NCI-H128 (cell line): ENCODE data around the gene NDE1.

Source experiments
- DNase-seq: peaks from one replicate; lab custom pipeline; 2025; ENCODE audit not compliant: unreplicated experiment; lab: John Stamatoyannopoulos, UW

NDE1 gene

DNA sequence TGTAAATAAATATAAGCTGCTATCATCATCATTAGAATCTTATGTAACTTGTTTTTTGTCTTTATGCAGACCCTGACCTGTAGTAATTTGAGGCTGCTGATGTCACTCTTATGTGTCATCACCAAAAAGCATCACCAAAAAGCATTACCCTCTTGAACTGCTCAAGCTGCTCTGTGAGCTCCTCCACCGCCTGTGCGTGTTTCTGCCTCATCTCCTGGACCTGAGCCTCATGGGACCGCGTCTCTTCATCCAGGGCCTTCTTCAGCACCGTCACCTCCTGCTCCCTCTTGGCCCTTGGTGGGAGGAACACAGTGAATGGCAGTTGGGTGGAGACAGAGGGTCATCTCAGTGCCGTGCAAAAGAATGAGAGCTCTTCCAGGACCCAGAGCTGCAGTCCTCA, 82.4 kb downstream of the NDE1 start:
- DNase-seq, result no peak

DNA sequence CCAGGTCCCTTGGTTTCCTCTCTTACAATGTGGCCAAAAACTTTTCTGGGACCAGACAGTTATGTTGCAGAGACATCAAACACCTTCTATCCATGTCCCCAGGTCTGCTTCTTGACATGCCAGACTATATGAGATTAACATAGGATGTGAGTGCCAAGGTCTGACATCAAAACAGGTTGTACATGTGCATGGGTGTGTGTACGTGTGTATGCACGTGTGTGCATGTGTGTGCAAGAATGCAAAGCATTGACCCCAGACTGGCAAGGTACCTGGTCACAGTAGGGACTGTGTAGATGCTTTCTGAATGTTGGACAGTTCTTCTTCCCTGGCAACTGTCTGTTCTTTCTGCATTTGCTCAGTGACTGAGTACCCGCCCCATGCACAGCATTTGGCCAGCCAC, 85.6 kb downstream of the NDE1 start:
- DNase-seq, result no peak

GRCh38 chr16:15736529-15736928, 86.5 kb downstream of the NDE1 start:
- no peak for DNase-seq

GRCh38 chr16:15737140-15737644, 87.1 kb downstream of the NDE1 start:
- DNase-seq, result no peak

DNA sequence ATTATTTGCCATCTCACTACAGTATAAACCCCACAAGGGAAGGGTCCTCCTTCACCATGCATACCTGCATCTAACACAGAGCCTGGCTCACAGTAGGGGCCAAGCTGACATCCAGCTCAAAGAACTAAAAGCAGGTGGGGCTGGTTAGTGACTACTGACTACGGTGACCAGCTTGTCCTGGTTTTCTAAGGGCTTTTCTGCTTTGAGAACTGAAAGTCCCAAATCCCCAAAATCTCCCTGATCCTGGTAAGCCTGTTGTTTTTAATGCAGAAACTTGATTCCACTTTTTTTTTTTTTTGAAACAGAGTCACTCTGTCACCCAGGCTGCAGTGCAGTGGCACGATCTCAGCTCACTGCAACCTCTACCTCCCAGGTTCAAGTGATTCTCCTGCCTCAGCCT, 89.4 kb downstream of the NDE1 start:
- DNase-seq, result no peak

DNA sequence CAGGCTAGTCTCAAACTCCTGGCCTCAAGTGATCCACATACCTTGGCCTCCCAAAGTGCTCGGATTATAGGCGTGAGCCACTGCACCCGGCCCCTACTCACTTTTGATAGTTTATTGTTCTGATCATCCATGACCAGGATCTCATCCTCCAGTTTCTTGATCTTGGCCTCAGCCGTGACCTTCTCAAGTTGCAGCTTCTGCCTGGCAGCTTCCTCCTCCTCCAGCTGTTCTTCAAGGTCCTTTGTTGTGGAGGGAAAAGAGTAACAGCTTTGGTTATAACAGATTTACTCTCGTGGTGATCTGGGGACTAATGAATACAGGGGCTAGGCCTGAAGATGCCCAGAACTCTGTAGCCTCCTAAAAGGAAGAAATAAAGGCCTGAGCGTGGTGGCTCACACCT, 89.9 kb downstream of the NDE1 start:
- DNase-seq, result no peak

DNA sequence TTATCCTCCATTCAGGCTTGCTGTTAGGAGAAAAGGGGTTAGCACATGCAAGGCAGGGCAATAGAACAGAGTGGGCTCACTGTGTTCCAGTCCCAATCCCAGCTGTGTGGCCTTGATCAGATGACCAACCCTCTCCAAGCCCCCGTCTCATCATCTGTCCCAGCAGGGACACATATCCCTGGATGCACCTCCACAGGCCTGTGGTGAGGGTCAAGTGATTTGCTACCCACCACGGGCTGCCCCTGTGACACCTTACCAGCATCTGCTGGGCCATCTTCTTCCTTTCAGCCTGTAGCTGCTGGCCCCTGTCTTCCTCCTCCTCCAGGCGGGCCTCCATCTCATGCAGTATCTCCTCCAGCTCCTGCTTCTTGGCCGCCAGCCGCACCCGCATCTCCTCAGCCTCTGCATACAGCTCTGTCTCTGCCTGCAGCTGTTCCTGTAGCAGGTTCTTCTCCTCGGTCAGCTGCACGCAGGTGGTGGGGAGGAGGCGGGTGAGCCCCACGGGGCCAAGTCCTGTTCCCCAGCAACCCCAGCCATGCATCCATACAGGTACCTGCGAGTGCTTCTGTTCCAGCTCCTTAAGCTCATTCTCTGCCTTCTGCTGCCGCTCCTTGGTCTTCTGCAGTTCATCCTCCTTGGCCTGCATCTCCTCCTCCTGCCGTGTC, 91.3 kb downstream of the NDE1 start:
- no peak for DNase-seq

- no peak for DNase-seq
These were observed 92.7 kb downstream of the NDE1 start for GRCh38 chr16:15742716-15743115.

GRCh38 chr16:15743657-15744056, 93.6 kb downstream of the NDE1 start:
- no peak for DNase-seq

DNA sequence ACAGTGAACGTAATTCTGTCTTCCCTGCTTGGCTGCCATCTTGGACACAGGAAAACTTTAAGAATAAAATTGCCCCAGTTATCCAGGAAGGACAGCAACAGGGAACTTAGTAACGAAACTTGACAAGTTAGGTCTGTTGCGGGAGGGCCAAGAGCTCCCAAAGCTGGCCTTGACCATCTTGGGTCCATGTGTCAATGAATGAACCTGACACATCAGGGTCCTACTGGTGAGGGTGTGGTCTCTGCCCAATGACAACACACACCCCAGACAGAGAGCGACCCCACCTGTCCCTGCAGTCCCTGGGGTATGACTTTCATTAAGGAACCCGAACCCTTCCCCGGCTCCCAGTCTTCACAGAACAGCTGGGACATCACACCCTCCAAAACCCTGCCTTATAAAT, 96.3 kb downstream of the NDE1 start:
- no peak for DNase-seq

GRCh38 chr16:15747937-15748336, 97.9 kb downstream of the NDE1 start:
- DNase-seq, result no peak

DNA sequence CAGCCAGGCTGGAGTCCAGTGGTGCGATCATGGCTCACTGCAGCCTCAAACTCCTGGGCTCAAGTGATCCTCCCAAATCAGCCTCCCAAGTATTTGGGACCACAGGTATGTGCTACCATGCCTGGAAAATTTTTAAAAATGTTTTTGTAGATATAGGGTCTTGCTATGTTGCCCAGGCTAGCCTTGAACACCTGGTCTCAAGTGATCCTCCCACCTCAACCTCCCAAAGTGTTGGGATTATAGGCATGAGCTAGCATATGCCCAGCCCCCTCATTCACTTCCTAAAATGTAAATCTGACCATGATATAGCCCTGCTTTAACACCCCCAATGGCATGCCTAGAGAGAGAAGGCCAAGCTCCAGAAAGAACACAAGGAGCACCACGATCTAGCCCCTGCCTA, 98.6 kb downstream of the NDE1 start:
- no peak for DNase-seq

DNA sequence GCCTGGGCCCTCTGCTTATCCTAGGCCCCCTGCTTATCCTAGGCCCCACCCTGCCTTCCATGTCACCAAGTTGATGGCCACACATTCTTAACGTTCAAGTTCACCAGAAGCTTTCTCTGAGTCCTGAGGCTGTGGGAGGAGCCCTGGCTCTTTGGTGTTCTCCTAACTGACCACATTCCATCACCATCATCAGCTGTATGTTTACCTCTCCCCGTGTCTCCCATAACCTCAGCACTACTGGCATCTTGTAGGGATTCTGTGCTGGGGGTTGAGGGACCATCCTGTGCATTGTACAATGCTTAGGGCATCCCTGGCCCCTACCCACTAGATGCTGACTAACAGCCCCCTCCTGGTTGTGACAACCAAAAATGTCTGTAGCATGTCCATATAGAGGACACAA, 99.3 kb downstream of the NDE1 start:
- DNase-seq, result no peak

- DNase-seq, result no peak
These were observed 99.9 kb downstream of the NDE1 start for GRCh38 chr16:15749985-15750384.

DNA sequence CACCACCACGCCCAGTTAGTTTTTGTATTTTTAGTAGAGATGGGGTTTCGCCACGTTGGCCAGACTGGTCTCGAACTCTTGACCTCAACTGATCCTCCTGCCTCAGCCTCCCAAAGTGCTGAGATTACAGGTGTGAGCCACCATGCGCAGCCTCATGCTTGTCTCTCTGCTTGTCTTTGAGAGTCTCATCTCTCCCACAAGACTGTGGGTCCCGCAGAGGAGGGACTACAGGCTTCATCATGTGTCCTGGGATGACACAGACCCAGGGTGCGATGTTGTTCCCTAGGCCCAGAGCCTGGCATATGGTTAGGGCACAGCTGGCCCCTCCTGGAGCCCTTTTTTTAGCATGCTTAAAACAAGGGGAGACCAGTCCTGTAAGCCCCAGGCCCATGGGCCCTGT, 101.9 kb downstream of the NDE1 start:
- DNase-seq, result no peak

- no peak for DNase-seq
These were observed 102.9 kb downstream of the NDE1 start for GRCh38 chr16:15752717-15753488.

- no peak for DNase-seq
These were observed 104.9 kb downstream of the NDE1 start for GRCh38 chr16:15754821-15755534.

GRCh38 chr16:15757077-15757386, 107.0 kb downstream of the NDE1 start:
- no peak for DNase-seq

DNA sequence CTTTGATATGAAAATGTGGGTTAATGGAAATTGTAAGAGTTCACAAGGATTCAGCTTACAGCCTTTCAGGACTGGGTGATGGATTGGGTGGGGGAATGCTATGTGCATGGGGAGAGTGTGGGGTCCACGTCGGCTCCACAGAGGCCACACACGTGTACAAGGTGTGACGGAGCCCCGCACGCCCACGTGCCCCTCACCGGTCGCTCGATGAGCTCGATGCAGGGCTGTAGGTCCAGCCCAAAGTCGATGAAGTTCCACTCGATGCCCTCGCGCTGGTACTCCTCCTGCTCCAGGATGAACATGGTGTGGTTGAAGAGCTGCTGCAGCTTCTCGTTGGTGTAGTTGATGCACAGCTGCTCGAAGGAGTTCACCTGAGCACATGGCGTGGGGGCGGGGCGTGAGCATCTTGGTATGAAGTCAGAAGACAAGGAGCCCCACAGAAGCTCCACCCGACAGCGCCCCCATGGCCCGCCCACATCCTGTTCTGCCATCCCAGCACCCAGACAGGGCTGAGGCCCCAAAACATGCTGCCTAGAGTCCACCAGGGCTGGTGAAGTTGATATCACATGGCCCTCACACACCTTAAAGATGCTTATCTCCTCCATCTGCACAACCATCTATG, 107.7 kb downstream of the NDE1 start:
- DNase-seq, result no peak

DNA sequence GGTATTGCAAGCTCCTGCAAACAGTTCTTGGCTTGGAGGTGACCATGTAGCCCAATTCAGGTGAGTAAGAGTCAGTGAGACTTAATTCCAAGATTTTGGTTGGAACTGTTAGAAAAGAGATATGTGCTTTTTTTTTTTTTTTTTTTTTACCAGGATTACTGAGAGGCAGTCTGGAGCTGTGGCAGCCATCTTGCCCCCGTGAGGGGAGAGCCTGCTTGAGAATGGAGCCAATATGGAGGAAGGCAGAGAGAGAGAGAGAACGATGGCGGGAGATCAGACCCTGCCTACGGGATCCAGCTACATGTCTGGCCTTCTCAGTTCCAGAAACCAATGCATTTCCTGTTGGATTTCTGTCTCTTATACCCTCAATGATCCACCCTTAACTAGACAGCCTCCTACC, 109.0 kb downstream of the NDE1 start:
- DNase-seq, result no peak

GRCh38 chr16:15760129-15760528, 110.1 kb downstream of the NDE1 start:
- DNase-seq, result no peak

DNA sequence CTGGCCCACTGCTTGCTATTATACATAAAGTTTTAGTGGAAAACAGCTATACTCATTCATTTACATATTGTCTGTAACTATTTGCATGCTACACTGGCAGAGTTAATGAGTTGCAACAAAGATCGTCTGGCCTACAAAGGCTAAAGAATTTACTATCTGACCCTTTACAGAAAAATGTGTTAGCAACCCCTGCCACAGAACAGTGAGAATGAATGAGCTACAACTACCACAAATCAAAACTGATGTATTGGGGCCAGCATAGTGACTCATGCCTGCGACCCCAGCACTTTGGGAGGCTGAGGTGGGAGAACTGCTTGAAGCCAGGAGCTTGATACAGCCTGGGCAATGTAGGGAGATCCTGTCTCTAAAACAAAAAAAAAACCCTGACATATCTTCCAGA, 114.1 kb downstream of the NDE1 start:
- no peak for DNase-seq
